Activated CD4-positive, alpha-beta T cell treated with anti-CD3 and anti-CD28 coated beads for 48 hours (primary cell): ENCODE results near the gene ATP1A1.

Experiments
- DNase-seq: peaks from one replicate; pipeline ENCODE4 v3.0.0-alpha.2; 2020

The ATP1A1 gene

GRCh38 chr1:116446686-116447085, 73.6 kb downstream of the ATP1A1 start:
- DNase-seq = no peak

GRCh38 chr1:116448785-116449385, 75.8 kb downstream of the ATP1A1 start:
- DNase-seq = no peak

DNA sequence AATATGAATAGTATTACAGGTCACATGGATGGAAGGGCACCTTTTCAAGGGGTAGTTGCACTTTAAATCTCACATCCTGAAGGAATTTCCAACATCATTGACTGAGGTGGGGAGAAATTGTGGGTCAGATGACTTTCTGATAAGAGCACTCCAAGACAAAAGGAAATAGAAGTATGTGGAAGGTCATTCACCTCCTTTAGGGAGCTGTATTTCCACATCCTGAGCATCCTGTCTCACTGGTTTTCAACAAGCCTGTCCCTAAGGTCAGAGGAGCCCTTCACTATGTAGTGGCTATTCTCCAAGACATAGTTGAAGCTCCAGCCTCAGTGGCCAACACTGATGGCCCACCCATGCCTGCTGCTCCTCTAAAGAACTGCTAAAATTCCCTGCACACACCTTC, 76.5 kb downstream of the ATP1A1 start:
- no peak for DNase-seq

- DNase-seq = no peak
Measured at GRCh38 chr1:116451702-116452101, 78.7 kb downstream of the ATP1A1 start.

GRCh38 chr1:116453481-116453880, 80.4 kb downstream of the ATP1A1 start:
- DNase-seq = no peak

DNA sequence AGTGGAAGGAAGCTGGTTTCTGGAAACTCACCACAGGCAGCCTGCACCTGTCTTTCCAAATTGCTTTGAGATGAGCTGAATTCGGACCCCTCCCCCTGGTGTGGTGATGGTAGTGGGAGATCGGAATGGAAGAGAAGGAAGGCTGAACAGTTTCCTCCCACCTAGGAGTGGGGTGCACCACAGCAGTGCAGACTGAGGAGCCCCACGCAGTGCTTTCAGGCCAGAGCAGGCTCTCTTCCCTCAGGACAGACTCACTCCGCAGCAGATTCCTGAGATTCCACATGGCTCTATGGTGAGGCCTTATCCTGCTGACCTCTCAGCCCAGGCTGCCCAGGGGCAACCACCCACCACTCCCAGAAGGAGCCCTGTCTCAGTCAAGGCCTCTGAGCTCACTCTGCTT, 80.9 kb downstream of the ATP1A1 start:
- DNase-seq = no peak
